ENCODE data around the gene KCNG2. TPM values are rescaled to one million over a fixed set of nuclear protein-coding genes. Genes with fewer than 3 reads are reported as not detected.
"Not testable (repeated sequence)": the region's sequence is repeated elsewhere in the genome, so short reads cannot be mapped to it uniquely, and the experiment has no call there.

KCNG2 gene
- total RNA-seq, 1 donor from 2014 or later, result not detected

- DNase-seq, result no peak
Observed at GRCh38 chr18:79853303-79853992, 55.7 kb downstream of the KCNG2 start.

- DNase-seq, result no peak
Observed at GRCh38 chr18:79853993-79854364, 56.2 kb downstream of the KCNG2 start.

GRCh38 chr18:79855147-79855933 lies 57.6 kb downstream of the KCNG2 start:
- DNase-seq, result no peak

GRCh38 chr18:79856119-79857007 lies 58.6 kb downstream of the KCNG2 start:
- peak; percentile 93 for DNase-seq

GRCh38 chr18:79857082-79857671 lies 59.4 kb downstream of the KCNG2 start:
- peak; percentile 91 for DNase-seq

- no peak for DNase-seq
Observed at GRCh38 chr18:79859314-79859713, 61.6 kb downstream of the KCNG2 start.

- DNase-seq, result no peak
Observed at GRCh38 chr18:79861687-79862086, 63.9 kb downstream of the KCNG2 start.

GRCh38 chr18:79862562-79862961 lies 64.8 kb downstream of the KCNG2 start:
- no peak for DNase-seq

- no peak for DNase-seq
Observed at GRCh38 chr18:79863161-79864005, 65.6 kb downstream of the KCNG2 start.

GRCh38 chr18:79864006-79864725 lies 66.4 kb downstream of the KCNG2 start:
- no peak for DNase-seq

GRCh38 chr18:79864955-79865354 lies 67.2 kb downstream of the KCNG2 start:
- DNase-seq, result not testable (repeated sequence)

- not testable (repeated sequence) for DNase-seq
Observed at GRCh38 chr18:79865951-79866350, 68.2 kb downstream of the KCNG2 start.

GRCh38 chr18:79866889-79867574 lies 69.3 kb downstream of the KCNG2 start:
- DNase-seq, result no peak

- DNase-seq, result no peak
Observed at GRCh38 chr18:79867666-79868065, 69.9 kb downstream of the KCNG2 start.

GRCh38 chr18:79868168-79868784 lies 70.5 kb downstream of the KCNG2 start:
- DNase-seq, result no peak

GRCh38 chr18:79868811-79869541 lies 71.2 kb downstream of the KCNG2 start:
- no peak for DNase-seq

GRCh38 chr18:79869591-79870300 lies 72.0 kb downstream of the KCNG2 start:
- DNase-seq, result no peak
